Caco-2 (cell line): ENCODE results near the gene KPNA1. TPM values are rescaled to one million over a fixed set of nuclear protein-coding genes. Genes with fewer than 3 reads are reported as not detected.

Experiments
- BruUV-seq: library from RNA; stranded (reverse); fragments of 400-500 nt; replicated peaks from 2 replicates; lab custom pipeline; 2021; lab: Mats Ljungman, UMichigan
- CTCF ChIA-PET: fragments of 300-600 bp; sonication (Branson Sonifier 250); formaldehyde crosslinking; loops from one replicate; lab custom pipeline; 2022; ENCODE audit warnings: antibody characterized with exemption; lab: Charles Lee
- POLR2A ChIA-PET: fragments of 300-600 bp; sonication (Branson Sonifier 250); formaldehyde crosslinking; loops from one replicate; lab custom pipeline; 2022; ENCODE audit warnings: antibody characterized with exemption; lab: Charles Lee
- DNase-seq, 2 experiments: peaks; one replicate each; pipeline versions ENCODE4 v3.0.0 to v3.0.0-alpha.2; 2020 to 2022
- H3K27me3 ChIP-seq: replicated peaks from 2 replicates; pipeline ENCODE4 v1.6.0; 2011; ENCODE audit warnings: low read length; ENCODE audit not compliant: control insufficient read depth, insufficient read depth
- H3K36me3 ChIP-seq: 2 replicates; pipeline ENCODE4 v1.5.1; 2011; ENCODE audit warnings: low read length; ENCODE audit not compliant: control insufficient read depth, insufficient read depth
- H3K4me1 ChIP-seq: fragments of 250-450 bp; sonication (Bioruptor Pico); 2 replicates; pipeline ENCODE4 v1.5.1; 2020; ENCODE audit warnings: mild to moderate bottlenecking
- H3K4me3 ChIP-seq: 2 replicates; pipeline ENCODE4 v1.5.1; 2011; ENCODE audit warnings: low read depth, mild to moderate bottlenecking, control low read depth, low read length
- H3K9me3 ChIP-seq: fragments of 250-450 bp; sonication (Bioruptor Pico); 2 replicates; pipeline ENCODE4 v1.5.1; 2020; ENCODE audit warnings: mild to moderate bottlenecking, moderate library complexity
- H3K27ac Mint-ChIP-seq: one replicate; pipeline ENCODE4 v1.8.0; 2022; ENCODE audit warnings: mixed read lengths; ENCODE audit not compliant: unreplicated experiment
- H3K27me3 Mint-ChIP-seq: one replicate; pipeline ENCODE4 v1.8.0; 2022; ENCODE audit warnings: mixed read lengths; ENCODE audit not compliant: insufficient read depth, unreplicated experiment
- H3K36me3 Mint-ChIP-seq: one replicate; pipeline ENCODE4 v1.8.0; 2022; ENCODE audit warnings: mild to moderate bottlenecking, mixed read lengths; ENCODE audit not compliant: insufficient read depth, unreplicated experiment
- H3K4me1 Mint-ChIP-seq: one replicate; pipeline ENCODE4 v1.8.0; 2022; ENCODE audit warnings: low read depth, mixed read lengths; ENCODE audit not compliant: unreplicated experiment
- H3K4me3 Mint-ChIP-seq: one replicate; pipeline ENCODE4 v1.8.0; 2022; ENCODE audit warnings: mild to moderate bottlenecking, moderate library complexity, mixed read lengths; ENCODE audit not compliant: unreplicated experiment
- H3K9me3 Mint-ChIP-seq: one replicate; pipeline ENCODE4 v1.8.0; 2022; ENCODE audit warnings: mixed read lengths; ENCODE audit not compliant: unreplicated experiment
- intact Hi-C: fragments of 100-400 bp; cut with micrococcal nuclease; formaldehyde crosslinking; loops from one replicate; pipeline ENCODE4 v1.10.0; 2022; ENCODE audit not compliant: unreplicated experiment
- total RNA-seq: library from RNA; stranded (reverse); gene quantifications from 2 replicates; pipeline ENCODE4 v1.2.3, GENCODE V29; 2022
- TF ChIP-seq, protein P1 (sequence below), 2 experiments: fragments of 200-600 bp in 1 of 2; IDR thresholded peaks; 1 replicate in 1 of 2; 2 replicates in 1 of 2; pipeline versions ENCODE4 v1.5.1 to v1.8.0; 2011 to 2022; ENCODE audit warnings: antibody characterized with exemption in 1 of 2, control low read depth in 1 of 2, inconsistent platforms in 1 of 2, low read depth in 1 of 2, low read length in 1 of 2, mild to moderate bottlenecking in 1 of 2, moderate library complexity in 1 of 2; ENCODE audit not compliant: insufficient read depth in 1 of 2, severe bottlenecking in 1 of 2, unreplicated experiment in 1 of 2

KPNA1 gene
- total RNA-seq, 1 experiment from 2014 or later, result 82.0 TPM

DNA sequence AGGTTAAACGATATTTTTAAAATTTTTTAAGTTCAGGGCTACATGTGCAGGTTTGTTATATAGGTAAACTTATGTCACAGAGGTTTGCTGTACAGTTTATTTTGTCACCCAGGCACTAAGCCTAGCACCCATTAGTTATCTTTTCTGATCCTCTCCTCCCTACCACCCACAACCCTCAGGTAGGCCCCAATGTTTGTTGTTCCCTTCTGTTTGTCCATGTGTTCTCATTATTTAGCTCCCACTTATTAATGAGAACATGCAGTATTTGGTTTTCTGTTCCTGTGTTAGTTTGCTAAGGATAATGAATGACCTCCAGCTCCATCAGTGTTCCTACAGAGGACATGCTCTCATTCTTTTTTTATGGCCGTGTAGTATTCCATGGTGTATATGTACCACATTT is 115.8 kb downstream of the KPNA1 start:
- Histone ChIP-seq H3K27me3 (no peaks in the 10 kb centered on the region), H3K36me3 (no peaks in the 10 kb centered on the region), H3K4me3 (no peak overlapping the region), H3K4me1 (0 out of 2 replicates have a peak, but pooled peaks cover 4% of the 10 kb centered on the region), H3K9me3 (no peaks in the 10 kb centered on the region)
- no peak overlapping the region for H3K4me3 Mint-ChIP-seq
- intact Hi-C loops, result loop anchor here (5.0 kb wide), 1 partner anchor 163 kb away; the partner anchor contains the start of genes DTX3L and PARP9
- DNase-seq, result no peak
- no peaks in the 10 kb centered on the region for H3K27me3 Mint-ChIP-seq
- H3K36me3 Mint-ChIP-seq, result no peaks in the 10 kb centered on the region
- ChIA-PET CTCF (no interaction called here), POLR2A (interaction anchor here (0.6 kb wide), 1 partner anchor 79 kb away, joined by 4 read pairs; no protein-coding TSS in a partner anchor)
- TF ChIP-seq, protein P1, sequence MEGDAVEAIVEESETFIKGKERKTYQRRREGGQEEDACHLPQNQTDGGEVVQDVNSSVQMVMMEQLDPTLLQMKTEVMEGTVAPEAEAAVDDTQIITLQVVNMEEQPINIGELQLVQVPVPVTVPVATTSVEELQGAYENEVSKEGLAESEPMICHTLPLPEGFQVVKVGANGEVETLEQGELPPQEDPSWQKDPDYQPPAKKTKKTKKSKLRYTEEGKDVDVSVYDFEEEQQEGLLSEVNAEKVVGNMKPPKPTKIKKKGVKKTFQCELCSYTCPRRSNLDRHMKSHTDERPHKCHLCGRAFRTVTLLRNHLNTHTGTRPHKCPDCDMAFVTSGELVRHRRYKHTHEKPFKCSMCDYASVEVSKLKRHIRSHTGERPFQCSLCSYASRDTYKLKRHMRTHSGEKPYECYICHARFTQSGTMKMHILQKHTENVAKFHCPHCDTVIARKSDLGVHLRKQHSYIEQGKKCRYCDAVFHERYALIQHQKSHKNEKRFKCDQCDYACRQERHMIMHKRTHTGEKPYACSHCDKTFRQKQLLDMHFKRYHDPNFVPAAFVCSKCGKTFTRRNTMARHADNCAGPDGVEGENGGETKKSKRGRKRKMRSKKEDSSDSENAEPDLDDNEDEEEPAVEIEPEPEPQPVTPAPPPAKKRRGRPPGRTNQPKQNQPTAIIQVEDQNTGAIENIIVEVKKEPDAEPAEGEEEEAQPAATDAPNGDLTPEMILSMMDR (IDR thresholded peaks at IDR 0.05; ENCODE audit: insufficient read depth in 1 of 2, low read depth in 1 of 2, low read length in 1 of 2, severe bottlenecking in 1 of 2, unreplicated experiment in 1 of 2), result no peak
- H3K4me1 Mint-ChIP-seq, result no peaks in the 10 kb centered on the region
- BruUV-seq, result no TSS peak
- no peaks in the 10 kb centered on the region for H3K9me3 Mint-ChIP-seq
- H3K27ac Mint-ChIP-seq, result no peak overlapping the region

DNA sequence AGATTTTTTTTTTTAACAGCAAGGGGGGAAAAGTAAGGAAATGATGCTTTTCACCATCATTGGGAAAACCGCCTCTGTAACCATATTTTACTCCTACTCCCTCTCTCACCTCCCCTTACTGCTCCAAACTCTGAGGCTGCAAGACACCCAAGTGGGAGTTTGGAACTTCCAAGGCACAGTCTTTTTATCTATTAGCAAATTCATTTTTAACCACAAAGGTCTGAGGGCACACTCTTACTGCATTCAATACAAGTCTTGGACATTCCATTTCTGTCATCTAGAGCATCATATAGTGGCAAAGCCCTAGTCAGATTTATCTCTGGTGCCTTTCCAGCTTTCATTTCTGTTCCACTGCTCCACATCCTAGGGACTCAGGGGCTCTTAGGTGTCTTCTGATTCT is 117.5 kb downstream of the KPNA1 start:
- Histone ChIP-seq H3K4me3 (no peak overlapping the region), H3K27me3 (no peaks in the 10 kb centered on the region), H3K36me3 (no peaks in the 10 kb centered on the region), H3K9me3 (no peaks in the 10 kb centered on the region), H3K4me1 (0 out of 2 replicates have a peak, but pooled peaks cover 4% of the 10 kb centered on the region)
- ChIA-PET POLR2A (no interaction called here), CTCF (no interaction called here)
- intact Hi-C loops, result loop anchor here (5.0 kb wide), 1 partner anchor 165 kb away; the partner anchor contains the start of genes DTX3L and PARP9
- H3K9me3 Mint-ChIP-seq, result no peaks in the 10 kb centered on the region
- TF ChIP-seq, protein P1 (IDR thresholded peaks at IDR 0.05; ENCODE audit: insufficient read depth in 1 of 2, low read depth in 1 of 2, low read length in 1 of 2, severe bottlenecking in 1 of 2, unreplicated experiment in 1 of 2), result no peak
- H3K27ac Mint-ChIP-seq, result no peak overlapping the region
- no peaks in the 10 kb centered on the region for H3K27me3 Mint-ChIP-seq
- no peaks in the 10 kb centered on the region for H3K36me3 Mint-ChIP-seq
- H3K4me1 Mint-ChIP-seq, result no peaks in the 10 kb centered on the region
- no peak for DNase-seq
- no TSS peak for BruUV-seq
- no peak overlapping the region for H3K4me3 Mint-ChIP-seq

DNA sequence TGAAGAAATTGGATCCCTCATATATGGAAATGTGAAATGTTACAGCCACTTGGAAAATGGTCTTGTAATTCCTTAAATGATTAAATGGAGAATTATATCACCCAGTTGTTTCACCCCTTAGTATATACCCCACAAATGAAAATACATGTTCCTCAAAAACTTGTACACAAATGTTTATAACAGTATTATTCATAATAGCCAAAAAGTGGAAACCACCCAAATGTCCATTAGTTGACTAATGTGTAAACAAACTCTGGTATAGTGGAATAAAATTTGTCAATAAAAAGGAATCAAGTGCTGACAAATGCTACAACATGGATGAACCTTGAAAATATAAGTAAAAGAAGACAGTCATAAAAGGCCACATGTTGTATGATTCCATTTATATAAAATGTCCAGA is 118.2 kb downstream of the KPNA1 start:
- H3K36me3 ChIP-seq, result no peaks in the 10 kb centered on the region
- no peak overlapping the region for H3K4me3 Mint-ChIP-seq
- H3K9me3 ChIP-seq, result no peaks in the 10 kb centered on the region
- TF ChIP-seq, protein P1 (IDR thresholded peaks at IDR 0.05; ENCODE audit: insufficient read depth in 1 of 2, low read depth in 1 of 2, low read length in 1 of 2, severe bottlenecking in 1 of 2, unreplicated experiment in 1 of 2), result no peak
- 0 out of 2 replicates have a peak, but pooled peaks cover 4% of the 10 kb centered on the region for H3K4me1 ChIP-seq
- ChIA-PET CTCF (no interaction called here), POLR2A (no interaction called here)
- H3K27me3 Mint-ChIP-seq, result no peaks in the 10 kb centered on the region
- H3K9me3 Mint-ChIP-seq, result no peaks in the 10 kb centered on the region
- no peak overlapping the region for H3K27ac Mint-ChIP-seq
- no peaks in the 10 kb centered on the region for H3K27me3 ChIP-seq
- no peaks in the 10 kb centered on the region for H3K4me1 Mint-ChIP-seq
- no TSS peak for BruUV-seq
- intact Hi-C loops, result loop anchor here (5.0 kb wide), 1 partner anchor 166 kb away; the partner anchor contains the start of genes DTX3L and PARP9
- H3K36me3 Mint-ChIP-seq, result no peaks in the 10 kb centered on the region
- DNase-seq, result no peak
- no peak overlapping the region for H3K4me3 ChIP-seq
